Immature natural killer cell (primary cell): ENCODE results near the gene OSTM1. TPM values are rescaled to one million over a fixed set of nuclear protein-coding genes. Genes with fewer than 3 reads are reported as not detected.

ENCODE experiments used
- DNase-seq, 3 donors: peaks; one replicate each; pipeline ENCODE4 v3.0.0; 2022; ENCODE audit warnings: mixed read lengths in 1 of 3
- H3K27ac Mint-ChIP-seq, 6 donors: one replicate each; pipeline ENCODE4 v1.8.0; 2020; ENCODE audit warnings: mixed read lengths in 6 of 6, mild to moderate bottlenecking in 5 of 6, inconsistent platforms in 4 of 6, moderate library complexity in 3 of 6
- H3K27me3 Mint-ChIP-seq, 3 donors: one replicate each; pipeline ENCODE4 v1.8.0; 2020 to 2021; ENCODE audit warnings: low read depth in 3 of 3, mild to moderate bottlenecking in 3 of 3, mixed read lengths in 3 of 3, moderate library complexity in 3 of 3, inconsistent platforms in 1 of 3
- H3K36me3 Mint-ChIP-seq, 3 donors: one replicate each; pipeline ENCODE4 v1.8.0; 2020; ENCODE audit warnings: mixed read lengths in 3 of 3, inconsistent platforms in 2 of 3, mild to moderate bottlenecking in 2 of 3
- H3K4me1 Mint-ChIP-seq, 2 donors: one replicate each; pipeline ENCODE4 v1.8.0; 2020; ENCODE audit warnings: inconsistent platforms in 2 of 2, mild to moderate bottlenecking in 2 of 2, mixed read lengths in 2 of 2, moderate library complexity in 1 of 2
- H3K4me3 Mint-ChIP-seq, 5 donors: one replicate each; pipeline ENCODE4 v1.8.0; 2020; ENCODE audit warnings: mild to moderate bottlenecking in 5 of 5, mixed read lengths in 5 of 5, inconsistent platforms in 3 of 5, moderate library complexity in 3 of 5
- H3K9me3 Mint-ChIP-seq, 6 donors: one replicate each; pipeline ENCODE4 v1.8.0; 2020; ENCODE audit warnings: mild to moderate bottlenecking in 6 of 6, mixed read lengths in 6 of 6, inconsistent platforms in 4 of 6, moderate library complexity in 3 of 6
- polyA plus RNA-seq, 3 donors: library from polyadenylated mRNA; unstranded; fragments of 300-500 nt; fragmentation: Illumina TruSeq; gene quantifications; one replicate each; pipeline ENCODE4 v1.2.3, GENCODE V29; 2021

The OSTM1 gene
- polyA plus RNA-seq, 3 donors from 2014 or later, result 50.3 to 71.5 (median 64.6) TPM

- Mint-ChIP-seq H3K27me3 (peaks cover 0 to 13% (median 2%) of the 10 kb centered on the region in 3 donors), H3K36me3 (no peaks in the 10 kb centered on the region), H3K4me3 (no peak overlapping the region)
Measured at GRCh38 chr6:108082539-108082938, 8.0 kb upstream of the OSTM1 start.

GRCh38 chr6:108080010-108080780 lies 5.7 kb upstream of the OSTM1 start:
- H3K27ac Mint-ChIP-seq, result no peak overlapping the region
- peaks cover 0 to 2% (median 0%) of the 10 kb centered on the region in 6 donors for H3K9me3 Mint-ChIP-seq
- no peak overlapping the region for H3K4me3 Mint-ChIP-seq
- H3K4me1 Mint-ChIP-seq, result peaks cover 0 to 2% of the 10 kb centered on the region in 2 donors
- H3K27me3 Mint-ChIP-seq, result peaks cover 0 to 10% (median 5%) of the 10 kb centered on the region in 3 donors
- H3K36me3 Mint-ChIP-seq, result no peaks in the 10 kb centered on the region
- DNase-seq, result no peak

More at GRCh38 chr6:108082539-108082938, 8.0 kb upstream of the OSTM1 start:
- H3K27ac Mint-ChIP-seq, result no peak overlapping the region
- H3K9me3 Mint-ChIP-seq, result peaks cover 0 to 2% (median 0%) of the 10 kb centered on the region in 6 donors
- DNase-seq, result no peak
- no peaks in the 10 kb centered on the region for H3K4me1 Mint-ChIP-seq

- H3K27me3 Mint-ChIP-seq, result peaks cover 9 to 16% (median 14%) of the 10 kb centered on the region in 3 donors
- peaks cover 9 to 16% of the 10 kb centered on the region in 2 donors for H3K4me1 Mint-ChIP-seq
- H3K36me3 Mint-ChIP-seq, result no peaks in the 10 kb centered on the region
- DNase-seq, result no peak
- H3K4me3 Mint-ChIP-seq, result no peak overlapping the region
- H3K27ac Mint-ChIP-seq, result no peak overlapping the region
- peaks cover 0 to 2% (median 0%) of the 10 kb centered on the region in 6 donors for H3K9me3 Mint-ChIP-seq
Measured at GRCh38 chr6:108078191-108078590, 3.6 kb upstream of the OSTM1 start.

GRCh38 chr6:108074057-108074358 lies 533 bp downstream of the OSTM1 start:
- Mint-ChIP-seq H3K27ac (peak overlapping the region; percentile 46 to 95 (median 90)), H3K36me3 (no peaks in the 10 kb centered on the region), H3K9me3 (no peaks in the 10 kb centered on the region), H3K4me3 (peak overlapping the region; percentile 85 to 90 (median 89)), H3K27me3 (peaks cover 9 to 14% (median 10%) of the 10 kb centered on the region in 3 donors), H3K4me1 (peaks cover 20 to 25% of the 10 kb centered on the region in 2 donors)
- DNase-seq, result no peak

- H3K27me3 Mint-ChIP-seq, result peaks cover 9 to 14% (median 10%) of the 10 kb centered on the region in 3 donors
- peaks cover 20 to 25% of the 10 kb centered on the region in 2 donors for H3K4me1 Mint-ChIP-seq
- H3K9me3 Mint-ChIP-seq, result no peaks in the 10 kb centered on the region
- no peaks in the 10 kb centered on the region for H3K36me3 Mint-ChIP-seq
- peak overlapping the region in 1 of 6 donors; percentile 24 for H3K27ac Mint-ChIP-seq
- no peak for DNase-seq
- no peak overlapping the region for H3K4me3 Mint-ChIP-seq
Measured at GRCh38 chr6:108071736-108072276, 2.7 kb downstream of the OSTM1 start.

GRCh38 chr6:108068618-108069017 lies 5.9 kb downstream of the OSTM1 start:
- H3K27me3 Mint-ChIP-seq, result peaks cover 0 to 3% (median 2%) of the 10 kb centered on the region in 3 donors
- H3K36me3 Mint-ChIP-seq, result no peaks in the 10 kb centered on the region
- DNase-seq, result peak in 2 of 3 donors; percentile 11 to 21
- no peaks in the 10 kb centered on the region for H3K9me3 Mint-ChIP-seq
- no peak overlapping the region for H3K27ac Mint-ChIP-seq
- peaks cover 13 to 19% of the 10 kb centered on the region in 2 donors for H3K4me1 Mint-ChIP-seq
- H3K4me3 Mint-ChIP-seq, result no peak overlapping the region

GRCh38 chr6:108068182-108068581 lies 6.4 kb downstream of the OSTM1 start:
- Mint-ChIP-seq H3K4me3 (no peak overlapping the region), H3K27me3 (no peaks in the 10 kb centered on the region), H3K9me3 (no peaks in the 10 kb centered on the region), H3K36me3 (peaks cover 0 to 2% (median 0%) of the 10 kb centered on the region in 3 donors), H3K27ac (no peak overlapping the region), H3K4me1 (peaks cover 9 to 15% of the 10 kb centered on the region in 2 donors)
- no peak for DNase-seq

GRCh38 chr6:108052706-108053105 lies 21.8 kb downstream of the OSTM1 start:
- no peak for DNase-seq
- H3K4me3 Mint-ChIP-seq, result no peak overlapping the region
- H3K27ac Mint-ChIP-seq, result no peak overlapping the region
- H3K36me3 Mint-ChIP-seq, result peaks cover 19 to 29% (median 21%) of the 10 kb centered on the region in 3 donors
- H3K27me3 Mint-ChIP-seq, result peaks cover 0 to 2% (median 0%) of the 10 kb centered on the region in 3 donors
- no peaks in the 10 kb centered on the region for H3K9me3 Mint-ChIP-seq
- H3K4me1 Mint-ChIP-seq, result no peaks in the 10 kb centered on the region

GRCh38 chr6:108051481-108051880 lies 23.1 kb downstream of the OSTM1 start:
- H3K27me3 Mint-ChIP-seq, result peaks cover 0 to 2% (median 0%) of the 10 kb centered on the region in 3 donors
- no peaks in the 10 kb centered on the region for H3K9me3 Mint-ChIP-seq
- H3K27ac Mint-ChIP-seq, result no peak overlapping the region
- no peak overlapping the region for H3K4me3 Mint-ChIP-seq
- H3K4me1 Mint-ChIP-seq, result no peaks in the 10 kb centered on the region
- peaks cover 28 to 36% (median 31%) of the 10 kb centered on the region in 3 donors for H3K36me3 Mint-ChIP-seq
- no peak for DNase-seq

GRCh38 chr6:108039681-108040080 lies 34.9 kb downstream of the OSTM1 start:
- Mint-ChIP-seq H3K36me3 (peaks cover 20 to 35% (median 30%) of the 10 kb centered on the region in 3 donors), H3K27me3 (no peaks in the 10 kb centered on the region), H3K27ac (peak overlapping the region in 1 of 6 donors; percentile 30), H3K4me3 (no peak overlapping the region), H3K9me3 (no peaks in the 10 kb centered on the region), H3K4me1 (peaks cover 19 to 30% of the 10 kb centered on the region in 2 donors)
- DNase-seq, result no peak

GRCh38 chr6:108036884-108037283 lies 37.7 kb downstream of the OSTM1 start:
- Mint-ChIP-seq H3K4me1 (peaks cover 19 to 30% of the 10 kb centered on the region in 2 donors), H3K4me3 (peak overlapping the region; percentile 38 to 72 (median 63)), H3K9me3 (no peaks in the 10 kb centered on the region), H3K27me3 (no peaks in the 10 kb centered on the region), H3K36me3 (peaks cover 20 to 39% (median 30%) of the 10 kb centered on the region in 3 donors), H3K27ac (peak overlapping the region; percentile 36 to 90 (median 80))
- peak; percentile 7 to 26 (median 25) for DNase-seq

GRCh38 chr6:108031968-108032367 lies 42.6 kb downstream of the OSTM1 start:
- H3K4me3 Mint-ChIP-seq, result no peak overlapping the region

GRCh38 chr6:108030211-108030610 lies 44.3 kb downstream of the OSTM1 start:
- no peaks in the 10 kb centered on the region for H3K4me1 Mint-ChIP-seq
- peaks cover 0 to 24% (median 4%) of the 10 kb centered on the region in 3 donors for H3K36me3 Mint-ChIP-seq
- no peaks in the 10 kb centered on the region for H3K9me3 Mint-ChIP-seq
- H3K4me3 Mint-ChIP-seq, result no peak overlapping the region
- no peaks in the 10 kb centered on the region for H3K27me3 Mint-ChIP-seq
- H3K27ac Mint-ChIP-seq, result peak overlapping the region in 1 of 6 donors; percentile 25
- DNase-seq, result no peak

More at GRCh38 chr6:108031968-108032367, 42.6 kb downstream of the OSTM1 start:
- H3K27ac Mint-ChIP-seq, result peak overlapping the region in 1 of 6 donors; percentile 73
- H3K27me3 Mint-ChIP-seq, result no peaks in the 10 kb centered on the region
- peaks cover 12% of the 10 kb centered on the region in 2 donors for H3K4me1 Mint-ChIP-seq
- peaks cover 4 to 25% (median 9%) of the 10 kb centered on the region in 3 donors for H3K36me3 Mint-ChIP-seq
- H3K9me3 Mint-ChIP-seq, result no peaks in the 10 kb centered on the region
- DNase-seq, result no peak

GRCh38 chr6:108029226-108029921 lies 45.2 kb downstream of the OSTM1 start:
- H3K27me3 Mint-ChIP-seq, result no peaks in the 10 kb centered on the region
- DNase-seq, result no peak
- H3K36me3 Mint-ChIP-seq, result peaks cover 0 to 23% (median 4%) of the 10 kb centered on the region in 3 donors
- H3K4me1 Mint-ChIP-seq, result no peaks in the 10 kb centered on the region
- no peaks in the 10 kb centered on the region for H3K9me3 Mint-ChIP-seq
- H3K4me3 Mint-ChIP-seq, result no peak overlapping the region
- no peak overlapping the region for H3K27ac Mint-ChIP-seq
